NCI-H345 treated with DMSO at 0.1 percent for 48 hours (cell line): ENCODE measurements around the gene SACM1L.
"Not testable (repeated sequence)": the region's sequence is repeated elsewhere in the genome, so short reads cannot be mapped to it uniquely, and the experiment has no call there.

ENCODE experiments used
- DNase-seq: peaks from one replicate; lab custom pipeline; 2025; ENCODE audit not compliant: unreplicated experiment; lab: John Stamatoyannopoulos, UW

The SACM1L gene

GRCh38 chr3:45666757-45667431 is 22.3 kb upstream of the SACM1L start:
- no peak for DNase-seq

- DNase-seq = no peak
Measured at GRCh38 chr3:45667569-45667934, 21.6 kb upstream of the SACM1L start.

GRCh38 chr3:45670436-45670835 is 18.8 kb upstream of the SACM1L start:
- no peak for DNase-seq

GRCh38 chr3:45670991-45671390 is 18.2 kb upstream of the SACM1L start:
- DNase-seq = no peak

GRCh38 chr3:45673273-45673672 is 15.9 kb upstream of the SACM1L start:
- DNase-seq = no peak

GRCh38 chr3:45676325-45677032 is 12.7 kb upstream of the SACM1L start:
- DNase-seq = no peak

GRCh38 chr3:45677033-45677446 is 12.2 kb upstream of the SACM1L start:
- no peak for DNase-seq

GRCh38 chr3:45677841-45678240 is 11.4 kb upstream of the SACM1L start:
- no peak for DNase-seq

- no peak for DNase-seq
Measured at GRCh38 chr3:45679805-45680204, 9.4 kb upstream of the SACM1L start.

- DNase-seq = no peak
Measured at GRCh38 chr3:45681221-45681620, 8.0 kb upstream of the SACM1L start.

GRCh38 chr3:45681846-45682245 is 7.3 kb upstream of the SACM1L start:
- DNase-seq = no peak

- no peak for DNase-seq
Measured at GRCh38 chr3:45682311-45682710, 6.9 kb upstream of the SACM1L start.

GRCh38 chr3:45682786-45683185 is 6.4 kb upstream of the SACM1L start:
- DNase-seq = no peak

- DNase-seq = no peak
Measured at GRCh38 chr3:45683417-45684326, 5.5 kb upstream of the SACM1L start.

GRCh38 chr3:45684327-45684892 is 4.8 kb upstream of the SACM1L start:
- DNase-seq = no peak

- DNase-seq = not testable (repeated sequence)
Measured at GRCh38 chr3:45685722-45686121, 3.5 kb upstream of the SACM1L start.

GRCh38 chr3:45686850-45687249 is 2.3 kb upstream of the SACM1L start:
- no peak for DNase-seq

GRCh38 chr3:45687828-45688193 is 1.4 kb upstream of the SACM1L start:
- no peak for DNase-seq

- peak; percentile 65 for DNase-seq
Measured at GRCh38 chr3:45688194-45688881, 858 bp upstream of the SACM1L start.

- DNase-seq = no peak
Measured at GRCh38 chr3:45689787-45690145, 570 bp downstream of the SACM1L start.
